A549 (cell line): Measurements from ENCODE around the gene ARFGEF3.

ENCODE experiments used
- CTCF ChIP-seq: fragments of >200 bp; sonication (Bioruptor Twin); formaldehyde crosslinking; IDR thresholded peaks from 3 replicates; pipeline ENCODE4 v1.5.1; 2016
- EP300 ChIP-seq, 2 experiments: fragments of >200 bp; sonication (Bioruptor Twin); formaldehyde crosslinking; IDR thresholded peaks; 2 replicates in 1 of 2; 3 replicates in 1 of 2; pipeline ENCODE4 v1.6.1; 2016 to 2017
- FOXS1 ChIP-seq: fragments of 250-450 bp; sonication (Bioruptor Pico); IDR thresholded peaks from 2 replicates; pipeline ENCODE4 v1.5.0; 2020; ENCODE audit warnings: mild to moderate bottlenecking, moderate library complexity
- HDAC2 ChIP-seq: fragments of 200-600 bp; sonication (generic); IDR thresholded peaks from 2 replicates; pipeline ENCODE4 v1.6.1; 2016
- JUNB ChIP-seq: fragments of >200 bp; sonication (Bioruptor Twin); formaldehyde crosslinking; IDR thresholded peaks from 2 replicates; pipeline ENCODE4 v1.6.1; 2016
- MAX ChIP-seq: IDR thresholded peaks from 2 replicates; pipeline ENCODE4 v1.6.1; 2012
- SMC3 ChIP-seq: fragments of >200 bp; sonication (Bioruptor Twin); formaldehyde crosslinking; IDR thresholded peaks from 3 replicates; pipeline ENCODE4 v1.6.1; 2018; ENCODE audit warnings: inconsistent platforms
- ZFP36 ChIP-seq: fragments of 450-650 bp; IDR thresholded peaks from 2 replicates; pipeline ENCODE4 v1.6.1; 2014; ENCODE audit warnings: borderline replicate concordance; ENCODE audit not compliant: partially characterized antibody
- ZNF302 ChIP-seq: fragments of 250-450 bp; sonication (Bioruptor Pico); IDR thresholded peaks from 2 replicates; pipeline ENCODE4 v1.9.0; 2021; ENCODE audit warnings: inconsistent platforms, mild to moderate bottlenecking, moderate library complexity

GRCh38 chr6:138196122-138196738 lies 34.5 kb downstream of the ARFGEF3 start:
- TF ChIP-seq EP300 (IDR thresholded peaks at IDR 0.05) (no peak), MAX (no peak), CTCF (no peak), SMC3 (no peak), ZNF302 (no peak), JUNB (no peak), HDAC2 (no peak), ZFP36 (no peak), FOXS1 (CRISPR knock-in tag) (no peak)
